IMR-90 (cell line): ENCODE data around the gene CD6. TPM values are rescaled to one million over a fixed set of nuclear protein-coding genes. Genes with fewer than 3 reads are reported as not detected.

Experiments used
- ATAC-seq: fragments of 200-7000 bp; cut with Tn5 transposase; 2 replicates; pipeline ENCODE4 v1.9.1; 2020; ENCODE audit warnings: low read depth, mild to moderate bottlenecking, moderate library complexity
- BruUV-seq: library from RNA; stranded (reverse); fragments of 400-500 nt; replicated peaks from 2 replicates; lab custom pipeline; 2021; lab: Mats Ljungman, UMichigan
- CTCF ChIA-PET: fragments of 300-600 bp; formaldehyde crosslinking; extraction: SDS; loops from one replicate; lab custom pipeline; 2021; ENCODE audit warnings: antibody characterized with exemption; lab: Yijun Ruan, JAX
- POLR2A ChIA-PET: fragments of 300-600 bp; sonication (Branson Sonifier 250); formaldehyde crosslinking; loops from one replicate; lab custom pipeline; 2022; ENCODE audit warnings: antibody characterized with exemption; ENCODE audit not compliant: unreplicated experiment; lab: Charles Lee
- DNase-seq: peaks from one replicate; pipeline ENCODE4 v3.0.0; 2013
- H2AFZ ChIP-seq: replicated peaks from 2 replicates; pipeline ENCODE3; 2013; ENCODE audit warnings: low read length, mild to moderate bottlenecking; ENCODE audit not compliant: poor library complexity
- H2AK5ac ChIP-seq: 2 replicates; pipeline ENCODE4 v1.6.1; 2013; ENCODE audit warnings: low read depth, low read length, inconsistent platforms
- H2AK9ac ChIP-seq: replicated peaks from 2 replicates; pipeline ENCODE3; 2013; ENCODE audit warnings: mild to moderate bottlenecking, low read depth, low read length, moderate library complexity; ENCODE audit not compliant: poor library complexity
- H2BK120ac ChIP-seq: 2 replicates; pipeline ENCODE4 v1.6.1; 2013; ENCODE audit warnings: low read depth, low read length, inconsistent platforms
- H2BK15ac ChIP-seq: 3 replicates; pipeline ENCODE4 v1.6.1; 2013; ENCODE audit warnings: low read depth, low read length, inconsistent platforms
- H2BK20ac ChIP-seq: 2 replicates; pipeline ENCODE4 v1.6.1; 2013; ENCODE audit warnings: low read depth, mild to moderate bottlenecking, inconsistent platforms, low read length, moderate library complexity
- H2BK5ac ChIP-seq: 2 replicates; pipeline ENCODE4 v1.6.1; 2013; ENCODE audit warnings: mild to moderate bottlenecking, low read depth, low read length, inconsistent platforms; ENCODE audit not compliant: poor library complexity, severe bottlenecking
- H3K14ac ChIP-seq: replicated peaks from 2 replicates; pipeline ENCODE4 v1.6.1; 2013; ENCODE audit warnings: low read depth, low read length, inconsistent platforms
- H3K18ac ChIP-seq: 2 replicates; pipeline ENCODE4 v1.6.1; 2013; ENCODE audit warnings: low read depth, low read length, control low read depth
- H3K23ac ChIP-seq: 2 replicates; pipeline ENCODE4 v1.6.1; 2013; ENCODE audit warnings: low read depth, low read length, inconsistent platforms
- H3K27ac ChIP-seq: 2 replicates; pipeline ENCODE4 v1.5.1; 2013; ENCODE audit warnings: mild to moderate bottlenecking, control low read depth, low read length; ENCODE audit not compliant: insufficient read depth
- H3K27me3 ChIP-seq: 2 replicates; pipeline ENCODE4 v1.6.1; 2013; ENCODE audit warnings: low read length; ENCODE audit not compliant: control insufficient read depth, insufficient read depth
- H3K36me3 ChIP-seq: 2 replicates; pipeline ENCODE4 v1.6.1; 2013; ENCODE audit warnings: low read length, mixed read lengths; ENCODE audit not compliant: control insufficient read depth, insufficient read depth
- H3K4ac ChIP-seq: 2 replicates; pipeline ENCODE4 v1.6.1; 2013; ENCODE audit warnings: low read depth, low read length, inconsistent platforms
- H3K4me1 ChIP-seq: 2 replicates; pipeline ENCODE4 v1.6.1; 2013; ENCODE audit warnings: low read length, mixed read lengths; ENCODE audit not compliant: control insufficient read depth, insufficient read depth
- H3K4me2 ChIP-seq: 2 replicates; pipeline ENCODE4 v1.6.1; 2013; ENCODE audit warnings: low read depth, mild to moderate bottlenecking, control low read depth, low read length, moderate library complexity
- H3K4me3 ChIP-seq: 2 replicates; pipeline ENCODE4 v1.5.1; 2013; ENCODE audit warnings: low read depth, mild to moderate bottlenecking, control low read depth, low read length, moderate library complexity; ENCODE audit not compliant: insufficient read depth
- H3K56ac ChIP-seq: 2 replicates; pipeline ENCODE4 v1.6.1; 2013; ENCODE audit warnings: low read length, inconsistent platforms; ENCODE audit not compliant: insufficient read depth; ENCODE audit errors: extremely low read depth
- H3K79me1 ChIP-seq, 2 experiments: 2 replicates each; pipeline ENCODE4 v1.6.1; 2013; ENCODE audit warnings: low read length in 2 of 2, inconsistent platforms in 1 of 2, low read depth in 1 of 2
- H3K9ac ChIP-seq: 2 replicates; pipeline ENCODE4 v1.6.1; 2013; ENCODE audit warnings: low read depth, low read length, control low read depth
- H3K9me1 ChIP-seq: 2 replicates; pipeline ENCODE4 v1.6.1; 2013; ENCODE audit warnings: low read length, inconsistent platforms; ENCODE audit not compliant: insufficient read depth
- H3K9me3 ChIP-seq: 2 replicates; pipeline ENCODE4 v1.6.1; 2013; ENCODE audit warnings: low read length; ENCODE audit not compliant: control insufficient read depth, insufficient read depth
- H4K20me1 ChIP-seq: 2 replicates; pipeline ENCODE4 v1.6.1; 2013; ENCODE audit warnings: low read length, inconsistent platforms; ENCODE audit not compliant: insufficient read depth
- H4K5ac ChIP-seq: 2 replicates; pipeline ENCODE4 v1.6.1; 2013; ENCODE audit warnings: mild to moderate bottlenecking, low read depth, low read length, control low read depth
- H4K8ac ChIP-seq, 2 experiments: 2 replicates each; pipeline ENCODE4 v1.6.1; 2013; ENCODE audit warnings: low read depth in 2 of 2, low read length in 2 of 2, control low read depth in 1 of 2, inconsistent platforms in 1 of 2
- H4K91ac ChIP-seq: 2 replicates; pipeline ENCODE4 v1.6.1; 2013; ENCODE audit warnings: low read depth, low read length, inconsistent platforms; ENCODE audit not compliant: insufficient read depth
- CHD1 ChIP-seq: IDR thresholded peaks from 2 replicates; pipeline ENCODE4 v1.6.1; 2012; ENCODE audit warnings: low read depth, low read length, improper control_type of control experiment
- FOS ChIP-seq: fragments of 150-350 bp; IDR thresholded peaks from 2 replicates; pipeline ENCODE4 v1.6.1; 2016; ENCODE audit warnings: low read depth, low read length
- MAFK ChIP-seq: IDR thresholded peaks from 2 replicates; pipeline ENCODE4 v1.6.1; 2012; ENCODE audit warnings: low read depth, low read length, improper control_type of control experiment
- MXI1 ChIP-seq: IDR thresholded peaks from 2 replicates; pipeline ENCODE4 v1.6.1; 2012; ENCODE audit warnings: low read depth, mild to moderate bottlenecking, low read length, moderate library complexity, borderline replicate concordance
- POLR2A ChIP-seq: IDR thresholded peaks from 2 replicates; pipeline ENCODE4 v1.6.1; 2012; ENCODE audit warnings: mild to moderate bottlenecking, low read depth, low read length
- RAD21 ChIP-seq: IDR thresholded peaks from 2 replicates; pipeline ENCODE4 v1.6.1; 2012; ENCODE audit warnings: low read length, improper control_type of control experiment
- RCOR1 ChIP-seq: IDR thresholded peaks from 2 replicates; pipeline ENCODE4 v1.6.1; 2012; ENCODE audit warnings: mild to moderate bottlenecking, low read length, improper control_type of control experiment; ENCODE audit not compliant: insufficient replicate concordance
- RFX5 ChIP-seq: IDR thresholded peaks from 2 replicates; pipeline ENCODE4 v1.8.0; 2012; ENCODE audit warnings: low read depth, mild to moderate bottlenecking, low read length, moderate library complexity
- SMC3 ChIP-seq: fragments of 150-350 bp; IDR thresholded peaks from 2 replicates; pipeline ENCODE4 v1.6.1; 2016; ENCODE audit warnings: low read depth, mild to moderate bottlenecking, antibody characterized with exemption, low read length, moderate library complexity
- WGBS, 2 experiments: methylation state at CpG; one replicate each; pipeline versions ENCODE4 v1.1.5 to v1.1.7; 2013; ENCODE audit warnings: missing lambda C conversion rate in 2 of 2; ENCODE audit not compliant: insufficient read length in 1 of 2; ENCODE audit errors: extremely low coverage in 2 of 2; 5-methylcytosine and 5-hydroxymethylcytosine counted together
- dilution Hi-C: fragments of 300-500 bp; cut with HindIII; formaldehyde crosslinking; loops from one replicate; pipeline ENCODE4 v1.14.3; 2018; ENCODE audit warnings: low sequenced_read_pairs; ENCODE audit not compliant: unreplicated experiment
- in situ Hi-C: fragments of 300-500 bp; cut with MboI; formaldehyde crosslinking; loops from 3 replicates; pipeline ENCODE4 v1.14.3; 2019; ENCODE audit warnings: low sequenced_read_pairs, inconsistent platforms, mixed read lengths
- intact Hi-C: fragments of 100-400 bp; cut with micrococcal nuclease; formaldehyde crosslinking; loops from 2 replicates; pipeline ENCODE4 v1.10.0; 2022
- polyA plus RNA-seq, 3 experiments: library from polyadenylated mRNA; depleted of rRNA; stranded (reverse); fragments of >200 nt; gene quantifications; 2 replicates each; pipeline ENCODE4 v1.2.3, GENCODE V29; 2012; ENCODE audit warnings: low replicate concordance in 1 of 3
- total RNA-seq: library from RNA; depleted of rRNA; stranded (reverse); fragments of >200 nt; gene quantifications from 2 replicates; pipeline ENCODE4 v1.2.3, GENCODE V29; 2012
- TF ChIP-seq, protein P1 (sequence below): fragments of 150-350 bp; IDR thresholded peaks from 2 replicates; pipeline ENCODE4 v1.6.1; 2017; ENCODE audit warnings: mild to moderate bottlenecking, antibody characterized with exemption, low read length, low read depth
- TF ChIP-seq, protein P2 (sequence below): fragments of 150-350 bp; IDR thresholded peaks from 2 replicates; pipeline ENCODE4 v1.6.1; 2016; ENCODE audit warnings: low read depth, mild to moderate bottlenecking, low read length, moderate library complexity, borderline replicate concordance

Gene CD6
- total and polyA plus RNA-seq, 2 of the 4 experiments (the other 2 are of a cell fraction): not detected

DNA sequence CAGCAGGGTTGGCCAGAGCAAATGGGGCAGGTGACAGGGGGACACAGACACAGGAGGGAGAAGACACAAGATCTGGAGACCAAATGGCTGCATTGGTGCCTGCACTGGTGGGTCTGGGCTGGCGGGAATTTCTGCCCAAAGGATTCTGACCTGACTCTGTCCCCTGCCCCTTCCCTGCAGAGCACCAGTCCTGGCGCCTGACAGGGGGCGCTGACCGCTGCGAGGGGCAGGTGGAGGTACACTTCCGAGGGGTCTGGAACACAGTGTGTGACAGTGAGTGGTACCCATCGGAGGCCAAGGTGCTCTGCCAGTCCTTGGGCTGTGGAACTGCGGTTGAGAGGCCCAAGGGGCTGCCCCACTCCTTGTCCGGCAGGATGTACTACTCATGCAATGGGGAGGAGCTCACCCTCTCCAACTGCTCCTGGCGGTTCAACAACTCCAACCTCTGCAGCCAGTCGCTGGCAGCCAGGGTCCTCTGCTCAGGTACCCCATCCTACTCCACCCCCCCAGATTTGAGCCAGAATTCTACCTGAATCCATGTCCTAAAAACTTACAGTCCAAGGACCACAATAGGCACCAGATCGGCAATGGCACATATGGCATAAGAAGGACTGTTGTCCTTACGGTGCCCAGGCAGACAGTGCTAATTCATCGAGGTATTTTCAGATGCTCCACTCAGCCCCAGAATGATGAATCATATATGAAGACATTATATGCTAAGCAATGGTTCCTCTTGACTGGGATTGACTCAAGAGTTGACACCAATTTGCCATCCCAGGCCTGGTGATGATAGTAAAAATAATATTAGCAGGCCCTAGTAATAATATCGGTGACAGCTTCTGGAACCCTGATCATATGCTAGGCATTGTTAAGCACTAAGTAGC, 38.2 kb downstream of the CD6 start (continued):
- no peak for TF ChIP-seq FOS

DNA sequence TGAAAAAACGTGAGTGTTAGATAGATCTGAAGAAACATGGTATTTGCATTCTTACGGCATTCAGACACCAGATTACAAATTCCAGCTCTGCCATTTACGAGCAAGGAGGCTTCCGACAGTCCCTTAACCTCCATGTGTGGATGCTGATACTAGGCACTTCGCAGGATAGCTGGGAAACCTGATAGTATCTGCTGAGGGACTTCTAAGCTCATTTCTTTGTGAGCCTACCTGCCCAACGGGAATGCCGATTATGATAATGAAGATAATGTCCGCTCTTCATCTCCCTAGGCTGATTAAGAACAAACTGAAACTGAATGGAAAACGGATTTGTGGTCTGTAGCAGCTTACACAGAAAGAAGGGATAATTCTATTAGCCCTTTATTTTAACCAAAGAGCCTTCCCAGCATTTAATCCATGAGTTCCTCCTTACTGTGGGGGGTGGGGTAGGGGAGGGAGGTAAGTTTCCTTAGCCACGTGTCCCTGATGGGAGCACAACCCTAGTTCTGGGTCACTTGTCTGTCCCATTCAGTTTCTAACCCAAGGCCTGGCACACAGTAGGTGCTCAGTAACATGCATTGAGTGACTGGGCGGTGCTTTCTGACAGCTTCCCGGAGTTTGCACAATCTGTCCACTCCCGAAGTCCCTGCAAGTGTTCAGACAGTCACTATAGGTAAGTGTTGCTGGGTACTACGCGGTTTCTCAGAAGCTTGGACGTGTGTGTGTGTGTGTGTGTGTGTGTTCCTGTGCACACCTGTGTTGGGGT, 39.2 kb downstream of the CD6 start:
- Histone ChIP-seq H4K20me1 (no peaks in the 10 kb centered on the region), H3K9me3 (no peaks in the 10 kb centered on the region; the same call in 1 of the 2 replicates), H2BK120ac (no peak overlapping the region), H3K18ac (no peak overlapping the region), H4K91ac (no peak overlapping the region), H3K27me3 (peaks cover 60% of the 10 kb centered on the region), H2AFZ (no peak overlapping the region), H2BK15ac (no peak overlapping the region), H3K14ac (no peak overlapping the region), H4K8ac (no peak overlapping the region), H3K36me3 (no peaks in the 10 kb centered on the region), H3K56ac (no peak overlapping the region), H3K4me3 (no peak overlapping the region), H3K79me1 (no peaks in the 10 kb centered on the region), H2AK9ac (no peak overlapping the region), H3K9me1 (no peaks in the 10 kb centered on the region), H3K4ac (no peak overlapping the region), H3K23ac (no peak overlapping the region), H3K9ac (no peak overlapping the region), H2AK5ac (no peak overlapping the region), H3K4me1 (no peaks in the 10 kb centered on the region), H4K5ac (no peak overlapping the region), H2BK5ac (no peak overlapping the region), H3K27ac (no peak overlapping the region), H2BK20ac (no peak overlapping the region), H3K4me2 (no peak overlapping the region)
- ATAC-seq: no peak
- 71% methylated on average over 8 of the region's 16 CpGs; no CpG with 5 or more reads in 1 of the 2 experiments for WGBS, 2 experiments
- in situ Hi-C loops (no loop called here), intact Hi-C loops (no loop called here), dilution Hi-C loops (no loop called here)
- ChIA-PET POLR2A (no interaction called here), CTCF (no interaction called here)
- DNase-seq: no peak
- BruUV-seq: no TSS peak
- TF ChIP-seq MAFK (no peak), SMC3 (no peak), MXI1 (no peak), CHD1 (no peak), POLR2A (no peak), FOS (no peak), RFX5 (no peak), RCOR1 (no peak), RAD21 (no peak)
- TF ChIP-seq, protein P1, sequence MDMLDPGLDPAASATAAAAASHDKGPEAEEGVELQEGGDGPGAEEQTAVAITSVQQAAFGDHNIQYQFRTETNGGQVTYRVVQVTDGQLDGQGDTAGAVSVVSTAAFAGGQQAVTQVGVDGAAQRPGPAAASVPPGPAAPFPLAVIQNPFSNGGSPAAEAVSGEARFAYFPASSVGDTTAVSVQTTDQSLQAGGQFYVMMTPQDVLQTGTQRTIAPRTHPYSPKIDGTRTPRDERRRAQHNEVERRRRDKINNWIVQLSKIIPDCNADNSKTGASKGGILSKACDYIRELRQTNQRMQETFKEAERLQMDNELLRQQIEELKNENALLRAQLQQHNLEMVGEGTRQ: no peak
- TF ChIP-seq, protein P2, sequence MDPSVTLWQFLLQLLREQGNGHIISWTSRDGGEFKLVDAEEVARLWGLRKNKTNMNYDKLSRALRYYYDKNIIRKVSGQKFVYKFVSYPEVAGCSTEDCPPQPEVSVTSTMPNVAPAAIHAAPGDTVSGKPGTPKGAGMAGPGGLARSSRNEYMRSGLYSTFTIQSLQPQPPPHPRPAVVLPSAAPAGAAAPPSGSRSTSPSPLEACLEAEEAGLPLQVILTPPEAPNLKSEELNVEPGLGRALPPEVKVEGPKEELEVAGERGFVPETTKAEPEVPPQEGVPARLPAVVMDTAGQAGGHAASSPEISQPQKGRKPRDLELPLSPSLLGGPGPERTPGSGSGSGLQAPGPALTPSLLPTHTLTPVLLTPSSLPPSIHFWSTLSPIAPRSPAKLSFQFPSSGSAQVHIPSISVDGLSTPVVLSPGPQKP: no peak
